CD4-positive, CD25-positive, alpha-beta regulatory T cell (primary cell): ENCODE results near the gene DICER1. TPM values are rescaled to one million over a fixed set of nuclear protein-coding genes. Genes with fewer than 3 reads are reported as not detected.

Experiments
- ATAC-seq, 2 donors: fragments of 150-1000 bp; cut with Tn5 transposase; one replicate each; pipeline ENCODE4 v1.10.0; 2021; ENCODE audit warnings: low read depth in 2 of 2, moderate number of reproducible peaks in 2 of 2, moderate library complexity in 1 of 2
- DNase-seq, 3 donors: peaks; one replicate each; pipeline versions ENCODE4 v3.0.0 to v3.0.0-alpha.2; 2012 to 2022; ENCODE audit warnings: mixed read lengths in 1 of 3
- H3K27ac ChIP-seq: one replicate; pipeline ENCODE4 v1.7.0; 2013; ENCODE audit warnings: mild to moderate bottlenecking, low read length; ENCODE audit not compliant: insufficient read depth, poor library complexity, severe bottlenecking
- H3K27me3 ChIP-seq: one replicate; pipeline ENCODE4 v1.7.0; 2013; ENCODE audit warnings: low read length; ENCODE audit not compliant: control insufficient read depth, insufficient read depth
- H3K36me3 ChIP-seq: one replicate; pipeline ENCODE4 v1.7.0; 2013; ENCODE audit warnings: mild to moderate bottlenecking, low read length, moderate library complexity; ENCODE audit not compliant: control insufficient read depth, insufficient read depth
- H3K4me1 ChIP-seq: 2 replicates; pipeline ENCODE4 v1.7.0; 2013; ENCODE audit warnings: mild to moderate bottlenecking, low read length; ENCODE audit not compliant: insufficient read depth, control insufficient read depth, poor library complexity, severe bottlenecking
- H3K4me3 ChIP-seq: one replicate; pipeline ENCODE4 v1.7.0; 2013; ENCODE audit warnings: low read depth, mild to moderate bottlenecking, low read length, moderate library complexity
- H3K9me3 ChIP-seq, 2 experiments: 1 replicate in 1 of 2; 2 replicates in 1 of 2; pipeline ENCODE4 v1.7.0; 2013; ENCODE audit warnings: low read length in 2 of 2, mild to moderate bottlenecking in 1 of 2, moderate library complexity in 1 of 2; ENCODE audit not compliant: control insufficient read depth in 2 of 2
- H3K27ac Mint-ChIP-seq, 3 donors: one replicate each; pipeline ENCODE4 v1.8.0; 2020 to 2022; ENCODE audit warnings: mild to moderate bottlenecking in 3 of 3, mixed read lengths in 3 of 3, moderate library complexity in 2 of 3
- H3K27me3 Mint-ChIP-seq: one replicate; pipeline ENCODE4 v1.8.0; 2022; ENCODE audit warnings: mild to moderate bottlenecking, mixed read lengths
- H3K36me3 Mint-ChIP-seq: one replicate; pipeline ENCODE4 v1.8.0; 2020; ENCODE audit warnings: mixed read lengths
- H3K4me1 Mint-ChIP-seq, 4 donors: one replicate each; pipeline ENCODE4 v1.8.0; 2020 to 2022; ENCODE audit warnings: mixed read lengths in 4 of 4, mild to moderate bottlenecking in 1 of 4
- H3K4me3 Mint-ChIP-seq, 4 donors: one replicate each; pipeline ENCODE4 v1.8.0; 2020 to 2022; ENCODE audit warnings: mild to moderate bottlenecking in 4 of 4, mixed read lengths in 4 of 4, moderate library complexity in 3 of 4
- H3K9me3 Mint-ChIP-seq, 7 donors: one replicate each; pipeline ENCODE4 v1.8.0; 2020 to 2022; ENCODE audit warnings: mixed read lengths in 7 of 7, mild to moderate bottlenecking in 3 of 7, moderate library complexity in 2 of 7
- polyA plus RNA-seq, 4 donors: library from polyadenylated mRNA; unstranded; fragments of 300-500 nt; fragmentation: Illumina TruSeq; gene quantifications; one replicate each; pipeline ENCODE4 v1.2.3, GENCODE V29; 2021
- total RNA-seq: library from RNA; stranded (reverse); gene quantifications from one replicate; pipeline ENCODE4 v1.2.3, GENCODE V29; 2022

Gene DICER1
- total and polyA plus RNA-seq, 5 donors from 2014 or later = 12.4 to 52.0 (median 13.1) TPM

- Mint-ChIP-seq H3K9me3 (no peaks in the 10 kb centered on the region), H3K36me3 (peaks cover 58% of the 10 kb centered on the region), H3K27ac (peak overlapping the region in 1 of 3 donors; percentile 52), H3K27me3 (no peaks in the 10 kb centered on the region), H3K4me1 (peaks cover 12 to 27% (median 20%) of the 10 kb centered on the region in 4 donors), H3K4me3 (no peak overlapping the region)
- ATAC-seq (no peak), DNase-seq (peak in 1 of 3 donors; percentile 7)
- Histone ChIP-seq H3K27me3 (no peaks in the 10 kb centered on the region), H3K9me3 (no peaks in the 10 kb centered on the region), H3K4me3 (no peak overlapping the region), H3K27ac (no peak overlapping the region), H3K36me3 (peaks cover 70% of the 10 kb centered on the region), H3K4me1 (no peaks in the 10 kb centered on the region)
Observed at GRCh38 chr14:95128140-95128539, 29.2 kb downstream of the DICER1 start.

- no peaks in the 10 kb centered on the region for H3K27me3 Mint-ChIP-seq
- ATAC-seq = no peak
- H3K27ac Mint-ChIP-seq = peak overlapping the region in 1 of 3 donors; percentile 26
- Histone ChIP-seq H3K4me1 (no peaks in the 10 kb centered on the region), H3K27me3 (no peaks in the 10 kb centered on the region), H3K4me3 (no peak overlapping the region), H3K36me3 (peaks cover 70% of the 10 kb centered on the region), H3K27ac (no peak overlapping the region), H3K9me3 (no peaks in the 10 kb centered on the region)
- no peak for DNase-seq
- no peaks in the 10 kb centered on the region for H3K9me3 Mint-ChIP-seq
- peaks cover 12 to 26% (median 22%) of the 10 kb centered on the region in 4 donors for H3K4me1 Mint-ChIP-seq
- H3K4me3 Mint-ChIP-seq = no peak overlapping the region
- H3K36me3 Mint-ChIP-seq = peaks cover 56% of the 10 kb centered on the region
Observed at GRCh38 chr14:95127531-95127911, 29.8 kb downstream of the DICER1 start.

- peaks cover 66% of the 10 kb centered on the region for H3K36me3 ChIP-seq
- no peak for ATAC-seq
Observed at GRCh38 chr14:95126906-95127530, 30.3 kb downstream of the DICER1 start.

GRCh38 chr14:95125915-95126314 is 31.4 kb downstream of the DICER1 start:
- no peak overlapping the region for H3K27ac Mint-ChIP-seq
- DNase-seq = no peak
- peaks cover 63% of the 10 kb centered on the region for H3K36me3 ChIP-seq

More at GRCh38 chr14:95126906-95127530, 30.3 kb downstream of the DICER1 start:
- H3K4me1 ChIP-seq = no peaks in the 10 kb centered on the region
- Mint-ChIP-seq H3K4me3 (no peak overlapping the region), H3K9me3 (no peaks in the 10 kb centered on the region), H3K36me3 (peaks cover 56% of the 10 kb centered on the region), H3K27me3 (no peaks in the 10 kb centered on the region), H3K4me1 (peaks cover 12 to 26% (median 25%) of the 10 kb centered on the region in 4 donors), H3K27ac (peak overlapping the region in 2 of 3 donors; percentile 26 to 85)
- no peak overlapping the region for H3K4me3 ChIP-seq
- no peak overlapping the region for H3K27ac ChIP-seq
- H3K9me3 ChIP-seq = no peaks in the 10 kb centered on the region
- no peaks in the 10 kb centered on the region for H3K27me3 ChIP-seq
- no peak for DNase-seq

GRCh38 chr14:95125221-95125620 is 32.1 kb downstream of the DICER1 start:
- Histone ChIP-seq H3K4me3 (no peak overlapping the region), H3K9me3 (no peaks in the 10 kb centered on the region), H3K36me3 (peaks cover 64% of the 10 kb centered on the region), H3K27ac (no peak overlapping the region), H3K4me1 (no peaks in the 10 kb centered on the region), H3K27me3 (no peaks in the 10 kb centered on the region)
- H3K27ac Mint-ChIP-seq = peak overlapping the region in 2 of 3 donors; percentile 1 to 88
- no peak overlapping the region for H3K4me3 Mint-ChIP-seq
- peaks cover 8 to 27% (median 24%) of the 10 kb centered on the region in 4 donors for H3K4me1 Mint-ChIP-seq
- DNase-seq (no peak), ATAC-seq (no peak)
- H3K27me3 Mint-ChIP-seq = no peaks in the 10 kb centered on the region
- peaks cover 49% of the 10 kb centered on the region for H3K36me3 Mint-ChIP-seq
- H3K9me3 Mint-ChIP-seq = no peaks in the 10 kb centered on the region

More at GRCh38 chr14:95125915-95126314, 31.4 kb downstream of the DICER1 start:
- Histone ChIP-seq H3K9me3 (no peaks in the 10 kb centered on the region), H3K4me1 (no peaks in the 10 kb centered on the region), H3K27ac (no peak overlapping the region), H3K4me3 (no peak overlapping the region), H3K27me3 (no peaks in the 10 kb centered on the region)
- Mint-ChIP-seq H3K36me3 (peaks cover 54% of the 10 kb centered on the region), H3K27me3 (no peaks in the 10 kb centered on the region), H3K4me3 (no peak overlapping the region), H3K9me3 (no peaks in the 10 kb centered on the region), H3K4me1 (peaks cover 7 to 26% (median 23%) of the 10 kb centered on the region in 4 donors)
- ATAC-seq = no peak

- peaks cover 45% of the 10 kb centered on the region for H3K36me3 Mint-ChIP-seq
- H3K36me3 ChIP-seq = peaks cover 57% of the 10 kb centered on the region
- peaks cover 11 to 27% (median 22%) of the 10 kb centered on the region in 4 donors for H3K4me1 Mint-ChIP-seq
- no peaks in the 10 kb centered on the region for H3K9me3 Mint-ChIP-seq
- H3K27me3 ChIP-seq = no peaks in the 10 kb centered on the region
- no peaks in the 10 kb centered on the region for H3K27me3 Mint-ChIP-seq
- H3K4me3 Mint-ChIP-seq = no peak overlapping the region
- no peaks in the 10 kb centered on the region for H3K9me3 ChIP-seq
- no peak overlapping the region for H3K27ac ChIP-seq
- no peaks in the 10 kb centered on the region for H3K4me1 ChIP-seq
- H3K4me3 ChIP-seq = no peak overlapping the region
- ATAC-seq (no peak), DNase-seq (no peak)
- peak overlapping the region in 1 of 3 donors; percentile 1 for H3K27ac Mint-ChIP-seq
Observed at GRCh38 chr14:95123891-95124579, 33.3 kb downstream of the DICER1 start.

- Mint-ChIP-seq H3K27ac (peak overlapping the region in 1 of 3 donors; percentile 14), H3K36me3 (peaks cover 47% of the 10 kb centered on the region)
Observed at GRCh38 chr14:95122621-95122945, 34.7 kb downstream of the DICER1 start.

More at GRCh38 chr14:95122621-95122945, 34.7 kb downstream of the DICER1 start:
- H3K4me3 ChIP-seq = no peak overlapping the region
- H3K4me3 Mint-ChIP-seq = no peak overlapping the region
- DNase-seq (no peak), ATAC-seq (no peak)
- H3K4me1 ChIP-seq = no peaks in the 10 kb centered on the region
- no peaks in the 10 kb centered on the region for H3K9me3 ChIP-seq
- no peaks in the 10 kb centered on the region for H3K27me3 ChIP-seq
- peaks cover 52% of the 10 kb centered on the region for H3K36me3 ChIP-seq
- H3K4me1 Mint-ChIP-seq = peaks cover 7 to 16% (median 13%) of the 10 kb centered on the region in 4 donors
- H3K9me3 Mint-ChIP-seq = no peaks in the 10 kb centered on the region
- H3K27me3 Mint-ChIP-seq = no peaks in the 10 kb centered on the region
- no peak overlapping the region for H3K27ac ChIP-seq
